HepG2 (cell line): ENCODE data around the gene RSAD1. TPM values are rescaled to one million over a fixed set of nuclear protein-coding genes. Genes with fewer than 3 reads are reported as not detected.

ENCODE experiments used
- ATAC-seq: fragments of 200-7000 bp; cut with Tn5 transposase; 3 replicates; pipeline ENCODE4 v1.9.1; 2020; ENCODE audit warnings: mild to moderate bottlenecking, moderate library complexity
- BruUV-seq: library from RNA; stranded (reverse); fragments of 400-500 nt; replicated peaks from 2 replicates; lab custom pipeline; 2021; lab: Mats Ljungman, UMichigan
- CTCF ChIA-PET: fragments of 300-600 bp; formaldehyde crosslinking; extraction: SDS; loops from one replicate; lab custom pipeline; 2021; ENCODE audit warnings: low total read pairs, inconsistent platforms, low intra/inter-chr PET ratio; lab: Yijun Ruan, JAX
- POLR2A ChIA-PET: fragments of 350-600 bp; sonication (Branson Sonifier 250); formaldehyde crosslinking; loops from one replicate; lab custom pipeline; 2020; ENCODE audit warnings: antibody characterized with exemption, inconsistent platforms; lab: Yijun Ruan, JAX
- DNase-seq: peaks from one replicate; pipeline ENCODE4 v3.0.0-alpha.2; 2015; ENCODE audit warnings: low spot score
- FAIRE-seq: peaks from 3 replicates; lab custom pipeline; 2011; peaks lifted over from hg19 to GRCh38; lab: Jason Lieb, UNC
- H2AFZ ChIP-seq: one replicate; pipeline ENCODE4 v1.6.1; 2011; ENCODE audit warnings: low read length, inconsistent platforms
- H3K27ac ChIP-seq: fragments of 300-600 bp; 3 replicates; pipeline ENCODE4 v1.8.0; 2011; ENCODE audit warnings: mixed run types, mild to moderate bottlenecking, mixed read lengths, low read length, inconsistent platforms; ENCODE audit not compliant: insufficient read depth; ENCODE audit errors: extremely low read length
- H3K27me3 ChIP-seq, 2 experiments: fragments of 200-600 bp in 1 of 2; 2 replicates in 1 of 2; 3 replicates in 1 of 2; pipeline versions ENCODE4 v1.6.0 to v1.8.0; 2011; ENCODE audit warnings: low read length in 2 of 2, mild to moderate bottlenecking in 2 of 2, moderate library complexity in 2 of 2, inconsistent platforms in 1 of 2; ENCODE audit not compliant: insufficient read depth in 2 of 2, control insufficient read depth in 1 of 2
- H3K36me3 ChIP-seq, 2 experiments: fragments of 200-600 bp in 1 of 2; replicated peaks in 1 of 2; 2 replicates in 1 of 2; 3 replicates in 1 of 2; pipeline versions ENCODE4 v1.5.1 to v1.8.0; 2011; ENCODE audit warnings: low read length in 2 of 2, inconsistent platforms in 1 of 2; ENCODE audit not compliant: insufficient read depth in 2 of 2, control insufficient read depth in 1 of 2
- H3K4me1 ChIP-seq: 2 replicates; pipeline ENCODE4 v1.5.1; 2012; ENCODE audit warnings: low read length, inconsistent platforms; ENCODE audit not compliant: insufficient read depth
- H3K4me2 ChIP-seq: 2 replicates; pipeline ENCODE4 v1.6.0; 2011; ENCODE audit warnings: low read depth, low read length, inconsistent platforms
- H3K4me3 ChIP-seq, 3 experiments: fragments of 200-600 bp in 1 of 3; sonication (generic), shearing (Covaris generic) in 1 of 3; replicated peaks in 1 of 3; 2 replicates each; pipeline ENCODE4 v1.5.1; 2011 to 2016; ENCODE audit warnings: low read length in 3 of 3, inconsistent platforms in 2 of 3, low read depth in 2 of 3, mild to moderate bottlenecking in 2 of 3, control low read depth in 1 of 3, mixed read lengths in 1 of 3; ENCODE audit not compliant: insufficient read depth in 1 of 3
- H3K79me2 ChIP-seq: one replicate; pipeline ENCODE4 v1.6.1; 2011; ENCODE audit warnings: low read length, inconsistent platforms; ENCODE audit not compliant: insufficient read depth
- H3K9ac ChIP-seq: 2 replicates; pipeline ENCODE4 v1.6.0; 2011; ENCODE audit warnings: mild to moderate bottlenecking, low read depth, low read length, inconsistent platforms; ENCODE audit not compliant: insufficient read depth
- H3K9me3 ChIP-seq: 2 replicates; pipeline ENCODE4 v1.5.1; 2012; ENCODE audit warnings: mild to moderate bottlenecking, low read length
- H4K20me1 ChIP-seq: 2 replicates; pipeline ENCODE4 v1.6.0; 2011; ENCODE audit warnings: inconsistent platforms, mild to moderate bottlenecking, low read length, moderate library complexity; ENCODE audit not compliant: insufficient read depth
- BHLHE40 ChIP-seq: IDR thresholded peaks from 2 replicates; pipeline ENCODE4 v1.6.1; 2011; ENCODE audit warnings: low read length, improper control_type of control experiment
- CREB1 ChIP-seq, 2 experiments: fragments of 450-650 bp in 1 of 2; IDR thresholded peaks; 2 replicates each; pipeline ENCODE4 v1.6.1; 2016 to 2017; ENCODE audit warnings: control low read depth in 1 of 2, mild to moderate bottlenecking in 1 of 2, missing compliant biosample characterization in 1 of 2, missing genetic modification characterization in 1 of 2
- MED8 ChIP-seq: sonication (generic); formaldehyde crosslinking; IDR thresholded peaks from 2 replicates; pipeline ENCODE4 v1.8.1; 2023; ENCODE audit warnings: mild to moderate bottlenecking, missing genetic modification reagents; ENCODE audit not compliant: insufficient replicate concordance
- MYNN ChIP-seq: sonication (generic); formaldehyde crosslinking; IDR thresholded peaks from 2 replicates; pipeline ENCODE4 v1.4.0; 2020; ENCODE audit warnings: mild to moderate bottlenecking, low read depth, missing genetic modification reagents
- MZF1 ChIP-seq: sonication (generic); formaldehyde crosslinking; IDR thresholded peaks from 2 replicates; pipeline ENCODE4 v1.8.1; 2023; ENCODE audit warnings: mild to moderate bottlenecking, missing genetic modification reagents, borderline replicate concordance
- NFE2 ChIP-seq: sonication (generic); formaldehyde crosslinking; IDR thresholded peaks from 2 replicates; pipeline ENCODE4 v1.4.0; 2020; ENCODE audit warnings: missing genetic modification reagents
- NRL ChIP-seq: sonication (generic); formaldehyde crosslinking; IDR thresholded peaks from 2 replicates; pipeline ENCODE4 v1.5.0; 2020; ENCODE audit warnings: missing genetic modification reagents, mild to moderate bottlenecking, moderate library complexity, borderline replicate concordance
- ONECUT2 ChIP-seq: sonication (generic); formaldehyde crosslinking; IDR thresholded peaks from 2 replicates; pipeline ENCODE4 v1.4.0; 2020; ENCODE audit warnings: missing genetic modification reagents
- SOX6 ChIP-seq, 2 experiments: fragments of 450-650 bp in 1 of 2; sonication (generic) in 1 of 2; formaldehyde crosslinking in 1 of 2; IDR thresholded peaks; 2 replicates each; pipeline versions ENCODE4 v1.4.0 to v1.6.1; 2017 to 2020; ENCODE audit warnings: antibody characterized with exemption in 1 of 2, mild to moderate bottlenecking in 1 of 2, missing genetic modification reagents in 1 of 2
- SPEN ChIP-seq: sonication (generic); formaldehyde crosslinking; IDR thresholded peaks from 2 replicates; pipeline ENCODE4 v1.5.1; 2020; ENCODE audit warnings: low read depth, mild to moderate bottlenecking, missing genetic modification reagents
- ZNF121 ChIP-seq: sonication (generic); formaldehyde crosslinking; IDR thresholded peaks from 2 replicates; pipeline ENCODE4 v1.5.0; 2020; ENCODE audit warnings: mild to moderate bottlenecking, missing genetic modification reagents
- ZNF543 ChIP-seq: sonication (generic); formaldehyde crosslinking; IDR thresholded peaks from 2 replicates; pipeline ENCODE4 v1.4.0; 2020; ENCODE audit warnings: mild to moderate bottlenecking, missing genetic modification reagents
- ZNF850 ChIP-seq: sonication (generic); formaldehyde crosslinking; conservative IDR thresholded peaks from 2 replicates; pipeline ENCODE4 v1.9.0; 2021; ENCODE audit warnings: mild to moderate bottlenecking, missing genetic modification reagents
- WGBS: methylation state at CpG from one replicate; pipeline ENCODE4 v1.1.6; 2017; ENCODE audit warnings: low lambda C conversion rate; 5-methylcytosine and 5-hydroxymethylcytosine counted together
- in situ Hi-C: cut with HindIII; loops from 2 replicates; pipeline ENCODE4 v1.10.0; 2017; ENCODE audit warnings: low pct_unique_long_range_greater_than_20kb; ENCODE audit not compliant: extremely low pct_ligation_motif_present
- intact Hi-C: fragments of 100-400 bp; cut with micrococcal nuclease; formaldehyde crosslinking; loops from one replicate; pipeline ENCODE4 v1.10.0; 2022; ENCODE audit not compliant: unreplicated experiment
- polyA plus RNA-seq, 8 experiments: library from polyadenylated mRNA; depleted of rRNA in 3 of 8; stranded (reverse) in 7 of 8; unstranded in 1 of 8; fragments of >200 nt; fragmentation: Illumina TruSeq in 4 of 8; extraction: Trizol in 4 of 8; gene quantifications; 2 replicates each; pipeline versions ENCODE4 v1.2.1 to v1.2.3, GENCODE V29; 2011 to 2016; ENCODE audit warnings: low read depth in 4 of 8, missing spikeins in 1 of 8, mixed read lengths in 1 of 8; ENCODE audit not compliant: insufficient read depth in 1 of 8
- total RNA-seq, 5 experiments: library from RNA; depleted of rRNA; stranded (reverse); fragments of >200 nt; fragmentation: Illumina TruSeq; extraction: Trizol; gene quantifications; 2 replicates each; pipeline ENCODE4 v1.2.3, GENCODE V29; 2016; ENCODE audit warnings: low read depth in 1 of 5
- TF ChIP-seq, protein P1 (sequence below): fragments of 450-650 bp; IDR thresholded peaks from 2 replicates; pipeline ENCODE4 v1.6.1; 2016
- TF ChIP-seq, protein P2 (sequence below): sonication (generic); formaldehyde crosslinking; IDR thresholded peaks from 2 replicates; pipeline ENCODE4 v1.5.0; 2020; ENCODE audit warnings: missing genetic modification reagents
- TF ChIP-seq, protein P3 (sequence below): sonication (generic); formaldehyde crosslinking; IDR thresholded peaks from 2 replicates; pipeline ENCODE4 v1.9.0; 2022; ENCODE audit warnings: missing genetic modification reagents, mild to moderate bottlenecking, borderline replicate concordance
- TF ChIP-seq, protein P4 (sequence below): sonication (generic); formaldehyde crosslinking; IDR thresholded peaks from 2 replicates; pipeline ENCODE4 v1.4.0; 2020; ENCODE audit warnings: missing genetic modification reagents

Gene RSAD1
- total and polyA plus RNA-seq, 2 of the 13 experiments (the other 11 are each of a cell fraction or from before 2014, with no cell fraction given), result 22.7 to 27.7 TPM

DNA sequence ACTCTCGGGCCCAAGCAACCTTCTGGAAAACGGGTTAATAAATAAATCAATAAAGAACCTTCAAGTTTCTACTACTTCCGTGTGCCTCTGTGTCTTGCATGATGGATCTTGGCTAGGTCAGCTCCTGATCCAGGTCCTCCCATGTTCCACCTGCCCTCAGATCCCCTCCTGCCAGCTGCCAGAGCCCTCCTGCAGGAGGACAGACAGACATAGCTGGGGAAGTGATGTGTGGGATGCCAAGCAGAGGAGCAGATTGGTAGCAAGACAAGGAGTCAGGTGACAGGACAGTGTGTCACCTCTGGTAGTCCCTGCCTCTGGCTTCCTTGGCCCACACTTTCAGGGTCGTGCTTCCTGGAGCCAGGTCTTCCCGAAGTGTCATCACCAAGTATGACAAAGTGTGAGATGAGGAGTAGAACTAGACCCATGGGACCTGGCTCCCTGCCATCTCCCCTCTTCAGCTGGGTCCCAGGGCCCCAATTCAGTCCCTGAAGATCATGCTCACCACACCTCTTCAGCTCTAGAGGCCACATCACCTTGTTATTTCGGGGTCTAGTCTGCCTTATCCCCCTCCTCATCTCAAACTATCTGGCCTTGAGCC, 52.9 kb downstream of the RSAD1 start:
- intact Hi-C loops, result no loop called here
- CTCF ChIA-PET, result interaction anchor here (0.6 kb wide), 1 partner anchor 736 kb away, joined by 3 read pairs; no protein-coding TSS in a partner anchor
- WGBS, result 5% methylated on average over 6 of the region's 6 CpGs
- TF ChIP-seq ZNF121 (CRISPR knock-in tag), result no peak
- no peak for TF ChIP-seq ZNF850 (CRISPR knock-in tag)
- no peak for TF ChIP-seq BHLHE40
- TF ChIP-seq, protein P1, sequence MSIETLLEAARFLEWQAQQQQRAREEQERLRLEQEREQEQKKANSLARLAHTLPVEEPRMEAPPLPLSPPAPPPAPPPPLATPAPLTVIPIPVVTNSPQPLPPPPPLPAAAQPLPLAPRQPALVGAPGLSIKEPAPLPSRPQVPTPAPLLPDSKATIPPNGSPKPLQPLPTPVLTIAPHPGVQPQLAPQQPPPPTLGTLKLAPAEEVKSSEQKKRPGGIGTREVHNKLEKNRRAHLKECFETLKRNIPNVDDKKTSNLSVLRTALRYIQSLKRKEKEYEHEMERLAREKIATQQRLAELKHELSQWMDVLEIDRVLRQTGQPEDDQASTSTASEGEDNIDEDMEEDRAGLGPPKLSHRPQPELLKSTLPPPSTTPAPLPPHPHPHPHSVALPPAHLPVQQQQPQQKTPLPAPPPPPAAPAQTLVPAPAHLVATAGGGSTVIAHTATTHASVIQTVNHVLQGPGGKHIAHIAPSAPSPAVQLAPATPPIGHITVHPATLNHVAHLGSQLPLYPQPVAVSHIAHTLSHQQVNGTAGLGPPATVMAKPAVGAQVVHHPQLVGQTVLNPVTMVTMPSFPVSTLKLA, result no peak
- TF ChIP-seq, protein P2, sequence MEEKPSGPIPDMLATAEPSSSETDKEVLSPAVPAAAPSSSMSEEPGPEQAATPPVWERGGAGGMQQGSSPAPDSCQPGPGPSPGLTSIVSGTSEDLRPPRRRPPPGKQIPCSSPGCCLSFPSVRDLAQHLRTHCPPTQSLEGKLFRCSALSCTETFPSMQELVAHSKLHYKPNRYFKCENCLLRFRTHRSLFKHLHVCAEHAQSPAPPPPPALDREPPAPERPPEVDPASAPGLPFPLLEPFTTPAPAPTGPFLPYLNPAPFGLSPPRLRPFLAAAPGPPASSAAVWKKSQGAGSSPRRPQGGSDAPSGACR (CRISPR knock-in tag), result no peak
- no peak for TF ChIP-seq MED8
- no peak for TF ChIP-seq ZNF543 (CRISPR knock-in tag)
- TF ChIP-seq SPEN, result no peak
- TF ChIP-seq CREB1 (IDR thresholded peaks at IDR 0.05), result peak; percentile 36; the same call in 1 of the 2 replicates
- no peak for TF ChIP-seq CREB1 (CRISPR knock-in tag; IDR thresholded peaks at IDR 0.05)
- peak; percentile 19; the same call in 1 of the 2 replicates for TF ChIP-seq ONECUT2 (CRISPR knock-in tag)
- no peak for TF ChIP-seq SOX6 (IDR thresholded peaks at IDR 0.05)
- TF ChIP-seq SOX6 (CRISPR knock-in tag; IDR thresholded peaks at IDR 0.05), result peak; percentile 2; the same call in 1 of the 2 replicates
- TF ChIP-seq MZF1 (CRISPR knock-in tag), result no peak
- TF ChIP-seq, protein P3, sequence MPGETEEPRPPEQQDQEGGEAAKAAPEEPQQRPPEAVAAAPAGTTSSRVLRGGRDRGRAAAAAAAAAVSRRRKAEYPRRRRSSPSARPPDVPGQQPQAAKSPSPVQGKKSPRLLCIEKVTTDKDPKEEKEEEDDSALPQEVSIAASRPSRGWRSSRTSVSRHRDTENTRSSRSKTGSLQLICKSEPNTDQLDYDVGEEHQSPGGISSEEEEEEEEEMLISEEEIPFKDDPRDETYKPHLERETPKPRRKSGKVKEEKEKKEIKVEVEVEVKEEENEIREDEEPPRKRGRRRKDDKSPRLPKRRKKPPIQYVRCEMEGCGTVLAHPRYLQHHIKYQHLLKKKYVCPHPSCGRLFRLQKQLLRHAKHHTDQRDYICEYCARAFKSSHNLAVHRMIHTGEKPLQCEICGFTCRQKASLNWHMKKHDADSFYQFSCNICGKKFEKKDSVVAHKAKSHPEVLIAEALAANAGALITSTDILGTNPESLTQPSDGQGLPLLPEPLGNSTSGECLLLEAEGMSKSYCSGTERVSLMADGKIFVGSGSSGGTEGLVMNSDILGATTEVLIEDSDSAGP (CRISPR knock-in tag), result 0 out of 2 replicates have a peak, but pooled peaks have one; percentile 1
- TF ChIP-seq NFE2 (CRISPR knock-in tag), result no peak
- TF ChIP-seq, protein P4, sequence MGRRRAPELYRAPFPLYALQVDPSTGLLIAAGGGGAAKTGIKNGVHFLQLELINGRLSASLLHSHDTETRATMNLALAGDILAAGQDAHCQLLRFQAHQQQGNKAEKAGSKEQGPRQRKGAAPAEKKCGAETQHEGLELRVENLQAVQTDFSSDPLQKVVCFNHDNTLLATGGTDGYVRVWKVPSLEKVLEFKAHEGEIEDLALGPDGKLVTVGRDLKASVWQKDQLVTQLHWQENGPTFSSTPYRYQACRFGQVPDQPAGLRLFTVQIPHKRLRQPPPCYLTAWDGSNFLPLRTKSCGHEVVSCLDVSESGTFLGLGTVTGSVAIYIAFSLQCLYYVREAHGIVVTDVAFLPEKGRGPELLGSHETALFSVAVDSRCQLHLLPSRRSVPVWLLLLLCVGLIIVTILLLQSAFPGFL (CRISPR knock-in tag), result no peak
- TF ChIP-seq MYNN (CRISPR knock-in tag), result no peak
- TF ChIP-seq NRL, result no peak

More for the DNA sequence above, 52.9 kb downstream of the RSAD1 start:
- FAIRE-seq, result no peak
- no peaks in the 10 kb centered on the region for H3K36me3 ChIP-seq
- in situ Hi-C loops, result no loop called here
- no peaks in the 10 kb centered on the region for H3K9me3 ChIP-seq
- POLR2A ChIA-PET, result interaction anchor here (0.7 to 3.8 kb wide), 7 partner anchors 8 to 95 kb away, joined by 3 to 40 read pairs (median 3); no protein-coding TSS in a partner anchor
- no peaks in the 10 kb centered on the region for H4K20me1 ChIP-seq
- ATAC-seq, result no peak
- no peak overlapping the region for H3K27ac ChIP-seq
- DNase-seq, result no peak
- H3K4me3 ChIP-seq, result no peak overlapping the region
- no peak overlapping the region for H3K9ac ChIP-seq
- BruUV-seq, result no TSS peak
- H3K27me3 ChIP-seq, result peaks cover 5 to 43% of the 10 kb centered on the region in 2 experiments; a peak in 4 of 5 replicates
- no peak overlapping the region for H3K4me2 ChIP-seq
- no peak overlapping the region for H2AFZ ChIP-seq
- no peaks in the 10 kb centered on the region for H3K79me2 ChIP-seq
- H3K4me1 ChIP-seq, result peaks cover 55% of the 10 kb centered on the region
